ENCODE measurements around the gene ZNF670.
"Not testable (repeated sequence)": the region's sequence is repeated elsewhere in the genome, so short reads cannot be mapped to it uniquely, and the experiment has no call there.

ZNF670 gene

GRCh38 chr1:247078258-247079140, at the start of gene ZNF670:
Gene ZNF670 (minus strand): TSS chr1:247078811. CDS start chr1:247078596, 215 bp downstream.
- peak; percentile 69 to 81 for DNase-seq (ENCODE audit: low read depth in 2 of 2)

- DNase-seq (ENCODE audit: low read depth in 2 of 2): not testable (repeated sequence)
Measured at GRCh38 chr1:247127519-247128282, 49.1 kb upstream of the ZNF670 start.

DNA sequence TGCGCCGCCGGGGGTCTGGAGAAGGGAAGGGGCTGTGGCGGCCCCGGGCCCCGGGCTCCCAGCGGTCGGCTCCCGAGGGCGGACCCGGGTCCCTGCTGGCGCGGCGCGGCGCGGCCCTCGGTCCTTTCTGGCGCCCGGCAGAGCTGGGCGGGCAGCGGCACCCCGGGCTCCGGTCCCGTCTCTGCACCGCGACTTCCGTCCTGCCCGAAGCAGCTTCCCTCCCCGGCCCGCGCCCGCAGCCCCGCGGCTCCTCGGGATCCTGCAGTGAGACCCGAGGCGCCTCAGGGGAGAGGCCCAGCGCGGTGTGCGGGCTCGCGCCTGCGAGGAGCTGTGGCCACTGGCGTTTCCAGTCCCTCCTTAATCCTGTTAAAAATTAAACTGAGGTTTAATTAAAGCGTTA, 48.0 kb upstream of the ZNF670 start:
- DNase-seq (ENCODE audit: low read depth in 2 of 2): not testable (repeated sequence)

GRCh38 chr1:247126166-247126565, 47.6 kb upstream of the ZNF670 start:
- not testable (repeated sequence) for DNase-seq (ENCODE audit: low read depth in 2 of 2)

GRCh38 chr1:247121382-247121781, 42.8 kb upstream of the ZNF670 start:
- no peak for DNase-seq (ENCODE audit: low read depth in 2 of 2)

DNA sequence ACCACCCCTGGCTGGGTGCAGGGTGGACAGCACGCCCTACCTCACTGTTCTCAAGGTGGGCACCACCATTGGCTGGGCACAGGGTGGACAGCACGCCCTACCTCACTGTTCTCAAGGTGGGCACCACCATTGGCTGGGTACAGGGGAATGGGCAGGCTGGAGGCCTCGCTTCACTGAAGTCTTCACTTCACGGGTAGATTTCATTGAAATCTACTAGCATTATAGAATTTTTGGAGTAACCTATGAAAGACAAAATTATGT, 41.7 kb upstream of the ZNF670 start:
- DNase-seq (ENCODE audit: low read depth in 2 of 2): not testable (repeated sequence)

DNA sequence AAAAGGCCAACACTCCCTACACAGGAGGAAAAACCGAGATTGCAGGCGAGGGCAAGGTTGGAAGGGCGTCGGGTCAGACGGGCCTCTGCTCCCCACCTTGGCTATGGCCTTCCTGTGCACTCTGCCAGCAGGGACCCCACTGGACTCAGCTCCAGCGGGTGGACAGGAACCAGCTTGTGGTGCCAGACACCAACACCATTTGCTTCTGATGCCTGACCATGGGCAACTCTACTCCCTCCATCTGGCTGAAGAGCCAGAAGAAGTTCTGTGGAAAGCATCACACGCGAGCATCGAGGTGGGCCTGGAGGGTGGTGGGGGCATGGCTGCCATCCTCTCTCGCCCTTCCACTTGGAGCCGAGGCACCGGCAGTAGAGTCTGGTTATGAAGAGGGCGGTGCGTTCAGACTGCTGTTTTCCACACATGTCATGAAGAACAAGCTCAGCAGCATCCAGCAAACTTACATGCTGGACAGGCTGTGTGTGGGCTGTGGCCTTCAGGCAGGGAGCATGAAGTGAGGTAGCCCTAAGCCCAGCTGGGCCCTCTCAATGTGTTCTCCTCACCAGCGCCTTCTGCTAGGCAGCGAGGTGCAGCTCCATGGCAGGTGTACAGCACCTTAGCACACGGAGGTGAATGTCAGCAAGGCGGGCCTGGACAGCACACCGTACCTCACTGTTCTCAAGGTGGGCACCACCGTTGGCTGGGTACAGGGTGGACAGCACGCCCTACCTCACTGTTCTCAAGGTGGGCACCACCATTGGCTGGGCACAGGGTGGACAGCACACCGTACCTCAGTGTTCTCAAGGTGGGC, 41.2 kb upstream of the ZNF670 start:
- DNase-seq (ENCODE audit: low read depth in 2 of 2): no peak

GRCh38 chr1:247118946-247119446, 40.4 kb upstream of the ZNF670 start:
- DNase-seq (ENCODE audit: low read depth in 2 of 2): no peak

- no peak for DNase-seq (ENCODE audit: low read depth in 2 of 2)
Measured at GRCh38 chr1:247115545-247115944, 36.9 kb upstream of the ZNF670 start.

DNA sequence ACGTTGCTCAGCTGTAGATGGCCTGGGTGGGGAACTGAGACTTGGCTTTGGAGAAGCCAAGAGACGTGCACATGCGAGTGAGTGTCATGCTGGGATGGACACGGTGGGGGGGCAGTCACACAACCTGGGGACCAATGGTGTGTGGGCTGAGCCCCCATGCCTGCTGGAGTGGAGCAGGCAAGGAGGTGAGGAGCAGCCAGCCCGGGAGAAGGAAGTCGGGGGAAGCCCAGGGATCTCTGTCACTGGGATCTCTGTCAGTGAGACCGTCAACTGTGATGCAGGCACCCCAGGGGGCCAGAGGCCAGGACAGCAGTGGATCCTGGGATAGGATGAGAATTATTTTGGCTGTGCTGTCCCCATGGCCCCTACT, 36.5 kb upstream of the ZNF670 start:
- no peak for DNase-seq (ENCODE audit: low read depth in 2 of 2)

DNA sequence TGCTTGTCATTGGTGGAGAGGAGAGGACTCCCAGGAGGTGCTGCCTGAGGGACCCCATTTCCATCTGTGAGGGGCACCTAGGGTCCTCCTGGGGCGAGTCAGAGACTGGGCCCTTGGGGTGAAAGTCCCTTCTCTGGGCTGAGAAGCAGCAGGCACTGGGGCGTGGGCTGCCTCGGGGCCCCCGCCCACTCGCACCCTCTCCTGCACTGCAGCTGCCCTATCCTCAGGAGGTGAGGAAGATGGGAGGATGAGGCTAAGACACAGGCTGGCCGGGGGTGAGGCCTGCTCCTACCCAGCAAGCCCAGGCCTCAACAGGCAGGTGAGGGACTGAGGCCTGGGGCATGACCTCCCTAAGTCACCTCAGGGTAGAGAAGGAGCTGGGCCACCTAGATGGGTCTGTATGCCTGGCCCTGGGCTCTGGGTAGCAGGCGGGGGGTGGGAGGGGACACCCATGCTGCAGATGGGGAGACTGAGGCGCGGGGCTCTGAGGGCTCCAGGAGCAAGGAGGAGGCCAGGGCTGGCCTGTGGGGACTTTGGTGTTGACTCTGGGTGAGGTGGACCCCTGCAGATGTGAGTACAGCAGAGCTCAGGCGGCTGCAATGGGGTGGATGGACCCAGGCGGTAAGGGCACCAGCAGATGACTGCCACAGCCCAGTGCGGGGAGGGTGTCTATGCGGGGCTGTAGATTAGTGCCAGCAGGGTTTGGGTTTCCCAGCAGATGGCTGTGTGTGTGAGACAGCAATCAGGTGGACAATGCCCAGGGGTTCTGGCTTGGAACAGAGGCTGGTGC, 35.9 kb upstream of the ZNF670 start:
- DNase-seq (ENCODE audit: low read depth in 2 of 2): no peak

GRCh38 chr1:247113733-247114271, 35.2 kb upstream of the ZNF670 start:
- DNase-seq (ENCODE audit: low read depth in 2 of 2): no peak

GRCh38 chr1:247113094-247113497, 34.5 kb upstream of the ZNF670 start:
- DNase-seq (ENCODE audit: low read depth in 2 of 2): no peak

DNA sequence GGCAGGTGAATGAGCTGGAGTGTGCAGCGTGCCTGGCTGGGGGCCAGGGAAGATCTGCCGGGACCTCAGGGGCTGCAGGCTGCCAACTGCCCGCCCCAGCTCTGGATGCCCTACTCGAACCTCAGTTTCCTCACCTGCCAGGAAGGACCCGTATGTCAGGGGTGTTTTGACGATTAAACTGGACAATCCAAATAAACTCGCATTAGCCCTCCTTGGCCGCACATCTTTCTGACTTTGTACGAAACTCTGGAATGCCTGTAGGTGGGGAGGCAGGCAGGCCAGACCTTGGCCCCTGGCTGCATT, 33.8 kb upstream of the ZNF670 start:
- DNase-seq (ENCODE audit: low read depth in 2 of 2): no peak

DNA sequence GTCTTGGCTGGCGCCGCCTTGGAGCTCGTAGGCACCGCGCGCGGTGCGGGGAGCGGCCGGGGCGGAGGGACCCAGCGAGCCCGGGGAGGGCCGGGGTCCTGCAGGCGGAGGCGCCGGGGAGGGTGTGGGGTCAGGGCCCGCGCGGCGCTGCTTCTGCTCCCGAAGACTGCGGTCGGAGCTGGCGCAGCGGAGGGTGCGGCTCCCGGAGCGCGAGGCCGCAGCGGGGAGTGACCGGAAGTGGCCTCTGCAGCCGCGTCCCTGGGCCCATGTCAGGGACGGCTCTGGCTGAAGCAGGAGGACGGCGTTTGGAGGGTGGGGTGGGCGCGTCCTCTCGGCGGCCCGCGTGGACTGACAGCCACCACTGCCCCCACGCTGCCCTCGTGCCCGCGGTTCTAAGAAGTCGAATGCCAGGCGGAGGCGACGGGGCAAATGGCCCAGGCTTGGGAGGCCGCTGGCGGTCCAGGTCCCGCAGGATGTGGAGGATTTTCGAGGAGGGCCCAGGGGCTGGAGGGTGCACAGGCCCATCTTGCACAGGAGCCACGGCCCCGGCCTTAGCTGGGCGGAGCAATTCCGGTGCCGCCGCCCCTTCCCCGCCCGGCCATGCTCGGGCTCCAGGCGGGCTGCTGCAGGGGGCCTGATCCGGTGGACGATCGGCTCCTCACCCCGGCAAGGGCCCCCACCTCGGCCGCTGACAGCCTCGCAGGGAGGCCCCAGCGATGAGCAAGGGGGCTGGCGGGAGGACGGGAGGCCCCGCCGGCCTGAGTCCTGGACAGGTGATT, 33.3 kb upstream of the ZNF670 start:
- no peak for DNase-seq (ENCODE audit: low read depth in 2 of 2)

- no peak for DNase-seq (ENCODE audit: low read depth in 2 of 2)
Measured at GRCh38 chr1:247111259-247111699, 32.7 kb upstream of the ZNF670 start.

DNA sequence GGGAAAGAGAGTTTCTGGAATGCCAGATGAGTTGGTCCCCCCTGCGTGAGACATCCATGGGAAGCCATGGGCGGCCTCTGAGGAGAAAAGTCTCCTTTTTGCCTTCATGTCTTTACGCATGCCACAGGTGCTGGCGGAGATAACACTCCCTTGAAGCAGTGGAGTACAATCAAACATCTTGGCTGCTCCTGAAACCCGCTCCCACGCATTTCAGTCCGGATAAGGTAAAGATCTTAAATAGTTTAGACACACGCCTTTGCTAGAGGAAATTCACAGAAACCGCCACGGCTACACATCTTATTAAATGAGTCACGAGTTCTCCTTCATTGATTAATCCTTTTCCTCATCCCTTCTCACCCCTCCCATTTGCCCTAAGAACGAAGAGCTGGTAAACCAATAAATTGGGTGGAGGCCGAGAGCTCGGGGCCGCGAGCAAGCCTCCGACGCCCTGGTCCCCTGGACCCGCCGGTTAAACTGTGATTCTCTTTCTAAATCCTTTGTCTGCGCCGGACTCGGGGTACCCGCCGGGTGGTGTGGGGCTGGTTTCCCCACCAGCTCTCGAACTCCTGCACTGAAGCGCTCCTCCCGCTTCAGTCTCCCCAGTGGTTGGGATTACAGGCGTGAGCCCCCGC, 32.1 kb upstream of the ZNF670 start:
- peak in 1 of 2 donors; percentile 23 for DNase-seq (ENCODE audit: low read depth in 2 of 2)

DNA sequence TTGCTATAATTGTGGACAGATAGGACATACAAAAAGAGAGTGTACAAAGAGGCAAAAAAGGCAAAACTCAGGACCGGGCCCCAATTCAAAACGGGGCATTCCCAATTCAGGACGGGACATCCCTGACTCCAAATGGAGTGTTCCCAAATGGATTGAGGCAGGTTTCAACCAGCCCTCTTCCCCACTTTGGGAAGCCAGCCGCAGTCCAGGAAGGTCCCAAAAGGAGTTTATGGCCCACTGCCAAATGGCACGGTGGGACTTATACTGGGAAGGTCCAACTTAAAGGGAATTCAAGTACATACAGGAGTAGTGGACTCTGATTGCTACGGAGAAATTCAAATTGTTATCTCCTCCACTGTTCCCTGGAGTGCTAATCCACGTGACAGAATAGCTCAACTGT, 29.1 kb upstream of the ZNF670 start:
- DNase-seq (ENCODE audit: low read depth in 2 of 2): no peak

- DNase-seq (ENCODE audit: low read depth in 2 of 2): no peak
Measured at GRCh38 chr1:247105966-247106365, 27.4 kb upstream of the ZNF670 start.

GRCh38 chr1:247104965-247105364, 26.4 kb upstream of the ZNF670 start:
- DNase-seq (ENCODE audit: low read depth in 2 of 2): no peak

All from stimulated activated CD8-positive, alpha-beta memory T cell treated with anti-CD3 and anti-CD28 coated beads, Interleukin-15, amount 100 ng/mL, for 4 hours (primary cell).